GM12864 (cell line): ENCODE results near the gene PDE8B.

Experiments
- DNase-seq: peaks from one replicate; pipeline ENCODE4 v3.0.0-alpha.2; 2011; ENCODE audit warnings: low read depth
- H3K4me3 ChIP-seq: 2 replicates; pipeline ENCODE4 v1.5.1; 2011; ENCODE audit warnings: mild to moderate bottlenecking, low read depth, low read length, control low read depth
- TF ChIP-seq, protein P1 (sequence below): IDR thresholded peaks from 2 replicates; pipeline ENCODE4 v1.5.1; 2011; ENCODE audit warnings: low read depth, mild to moderate bottlenecking, moderate library complexity, low read length, control low read depth, inconsistent platforms; ENCODE audit errors: missing control alignments

Gene PDE8B

DNA sequence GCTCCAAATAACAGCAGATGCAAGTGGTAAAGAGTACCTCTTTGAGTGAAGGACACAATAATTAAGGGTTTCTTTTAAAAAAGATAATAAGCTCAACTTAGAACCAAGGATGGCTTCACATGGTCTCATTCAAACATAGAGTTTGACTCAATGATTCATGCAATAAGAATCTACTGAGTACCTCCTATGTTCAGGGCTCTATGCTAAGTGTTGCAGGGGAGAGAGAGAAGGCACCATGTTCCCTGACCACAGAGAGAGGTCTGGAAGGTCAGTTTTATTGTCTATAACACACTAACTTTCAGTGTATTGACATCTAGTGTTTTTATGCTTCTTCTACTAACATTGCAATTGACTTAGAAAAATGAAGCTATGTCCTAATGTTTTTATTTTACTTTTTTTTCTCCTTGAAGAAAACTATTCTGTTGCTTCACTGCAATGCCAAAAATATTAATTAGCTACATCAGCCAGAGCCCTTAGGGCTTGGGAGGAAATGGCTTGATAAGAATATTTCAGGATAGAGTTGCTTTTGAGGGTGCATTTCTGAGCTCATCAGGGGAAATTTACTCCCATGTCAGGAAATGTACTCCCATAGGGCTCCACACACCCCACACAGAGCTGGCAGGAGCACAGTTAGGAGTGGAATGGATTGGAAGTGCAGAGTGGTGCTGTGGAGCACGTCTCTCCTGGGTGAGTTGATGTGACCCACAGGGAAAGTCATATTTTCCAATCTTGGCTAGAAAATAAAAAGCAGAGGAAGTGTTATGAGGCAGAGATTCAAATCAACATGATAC is 106.6 kb downstream of the PDE8B start:
- no peak overlapping the region for H3K4me3 ChIP-seq
- TF ChIP-seq, protein P1, sequence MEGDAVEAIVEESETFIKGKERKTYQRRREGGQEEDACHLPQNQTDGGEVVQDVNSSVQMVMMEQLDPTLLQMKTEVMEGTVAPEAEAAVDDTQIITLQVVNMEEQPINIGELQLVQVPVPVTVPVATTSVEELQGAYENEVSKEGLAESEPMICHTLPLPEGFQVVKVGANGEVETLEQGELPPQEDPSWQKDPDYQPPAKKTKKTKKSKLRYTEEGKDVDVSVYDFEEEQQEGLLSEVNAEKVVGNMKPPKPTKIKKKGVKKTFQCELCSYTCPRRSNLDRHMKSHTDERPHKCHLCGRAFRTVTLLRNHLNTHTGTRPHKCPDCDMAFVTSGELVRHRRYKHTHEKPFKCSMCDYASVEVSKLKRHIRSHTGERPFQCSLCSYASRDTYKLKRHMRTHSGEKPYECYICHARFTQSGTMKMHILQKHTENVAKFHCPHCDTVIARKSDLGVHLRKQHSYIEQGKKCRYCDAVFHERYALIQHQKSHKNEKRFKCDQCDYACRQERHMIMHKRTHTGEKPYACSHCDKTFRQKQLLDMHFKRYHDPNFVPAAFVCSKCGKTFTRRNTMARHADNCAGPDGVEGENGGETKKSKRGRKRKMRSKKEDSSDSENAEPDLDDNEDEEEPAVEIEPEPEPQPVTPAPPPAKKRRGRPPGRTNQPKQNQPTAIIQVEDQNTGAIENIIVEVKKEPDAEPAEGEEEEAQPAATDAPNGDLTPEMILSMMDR, result no peak
- DNase-seq, result no peak

DNA sequence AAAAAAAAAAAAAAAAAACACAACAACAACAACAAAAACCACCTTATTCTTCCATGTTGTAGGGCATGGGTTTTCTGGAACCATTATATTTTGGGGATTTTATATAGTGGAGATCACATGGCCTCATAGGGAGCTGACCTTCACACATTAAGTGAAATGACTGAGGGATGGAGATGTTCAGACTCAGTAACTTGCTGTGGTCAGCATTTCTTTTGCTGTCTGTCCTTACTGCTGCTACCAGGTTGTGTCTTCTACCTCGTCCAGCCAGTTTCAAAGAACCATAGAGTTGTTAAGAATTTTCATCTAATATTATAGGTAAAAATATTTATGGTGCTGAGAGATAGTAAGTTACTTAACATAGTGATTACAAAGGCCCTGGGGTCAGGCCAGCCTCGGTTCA is 107.6 kb downstream of the PDE8B start:
- TF ChIP-seq, protein P1, result no peak
- DNase-seq, result no peak
- H3K4me3 ChIP-seq, result no peak overlapping the region

DNA sequence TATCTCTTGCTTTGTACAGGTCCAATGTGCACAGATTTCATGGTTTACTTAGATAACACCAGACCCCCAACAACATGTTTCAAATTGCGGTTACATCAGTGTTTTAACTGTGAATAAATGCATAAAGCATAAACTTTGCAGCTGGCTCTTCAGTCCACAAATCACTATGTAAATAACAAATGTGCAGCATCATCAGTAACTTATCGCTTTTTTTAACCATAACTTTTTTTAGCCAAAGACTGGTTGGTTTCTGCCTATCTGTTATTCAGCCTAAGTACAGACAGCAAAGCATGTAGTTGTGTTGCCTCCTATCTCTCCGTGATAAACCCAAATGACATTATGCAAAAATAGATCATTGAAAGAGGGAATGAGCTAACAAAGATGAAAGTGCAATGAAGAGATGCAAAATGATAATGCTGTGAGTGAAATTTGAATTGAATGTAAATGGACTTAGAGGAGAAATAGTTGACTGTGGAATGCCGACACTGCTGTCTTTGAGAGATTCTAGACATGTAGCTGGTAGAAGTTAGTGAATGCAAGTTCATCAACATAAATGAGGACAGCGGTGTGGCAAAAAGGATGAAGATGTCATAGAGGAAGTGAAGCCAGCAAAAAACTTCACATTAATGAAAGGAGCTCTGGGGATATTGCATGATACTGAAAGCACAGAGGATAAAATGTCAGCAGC is 108.8 kb downstream of the PDE8B start:
- TF ChIP-seq, protein P1, result no peak
- no peak overlapping the region for H3K4me3 ChIP-seq
- DNase-seq, result no peak

DNA sequence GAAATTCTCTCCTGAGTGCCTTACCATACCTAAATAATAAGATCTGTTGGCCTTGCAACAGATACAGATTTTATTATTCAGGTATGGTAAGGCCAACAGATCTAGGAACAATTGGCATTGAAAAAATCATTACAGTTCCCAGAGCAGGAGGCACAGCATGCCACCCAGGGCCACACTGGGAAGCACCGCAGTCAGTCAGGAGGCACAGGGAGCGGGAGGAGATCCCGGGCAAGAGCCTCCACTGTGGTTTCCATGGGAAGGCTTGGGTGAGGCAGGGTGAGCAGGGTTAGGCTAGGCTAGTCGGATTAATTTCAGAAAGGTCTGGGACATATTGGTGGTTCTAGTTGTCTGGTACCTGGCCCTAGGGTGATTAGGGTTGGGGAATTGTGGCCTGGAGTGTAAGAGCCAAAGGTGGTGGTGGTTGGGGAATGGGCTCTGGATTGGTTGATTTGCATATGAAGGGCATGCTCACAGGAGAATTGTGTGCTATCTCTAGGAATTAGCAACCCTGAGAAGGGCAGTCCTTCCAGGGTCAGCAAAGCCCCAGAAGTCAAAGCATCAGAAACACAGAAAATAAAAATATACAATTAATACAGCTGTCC is 111.4 kb downstream of the PDE8B start:
- DNase-seq, result no peak
- TF ChIP-seq, protein P1, result no peak
- H3K4me3 ChIP-seq, result no peak overlapping the region

DNA sequence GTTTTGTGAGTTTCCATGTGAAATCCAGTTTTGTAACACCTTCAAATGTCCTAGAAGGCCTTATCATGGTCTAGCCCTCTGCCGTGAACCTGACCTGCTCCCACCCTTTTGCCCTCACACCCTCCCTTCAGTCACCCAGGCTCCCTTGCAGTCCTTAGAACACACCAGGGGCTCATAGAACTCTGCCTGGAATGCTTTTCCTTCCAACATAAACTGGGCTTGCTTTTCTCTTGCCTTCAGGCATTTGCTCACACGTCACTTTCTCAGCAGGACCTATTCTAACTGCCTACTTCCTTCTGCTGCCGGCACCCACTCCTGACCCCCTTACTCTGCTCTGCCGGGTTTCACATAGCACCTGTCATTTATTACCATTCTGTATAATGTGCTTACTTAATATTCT is 111.9 kb downstream of the PDE8B start:
- DNase-seq, result no peak
- H3K4me3 ChIP-seq, result no peak overlapping the region
- TF ChIP-seq, protein P1, result no peak

DNA sequence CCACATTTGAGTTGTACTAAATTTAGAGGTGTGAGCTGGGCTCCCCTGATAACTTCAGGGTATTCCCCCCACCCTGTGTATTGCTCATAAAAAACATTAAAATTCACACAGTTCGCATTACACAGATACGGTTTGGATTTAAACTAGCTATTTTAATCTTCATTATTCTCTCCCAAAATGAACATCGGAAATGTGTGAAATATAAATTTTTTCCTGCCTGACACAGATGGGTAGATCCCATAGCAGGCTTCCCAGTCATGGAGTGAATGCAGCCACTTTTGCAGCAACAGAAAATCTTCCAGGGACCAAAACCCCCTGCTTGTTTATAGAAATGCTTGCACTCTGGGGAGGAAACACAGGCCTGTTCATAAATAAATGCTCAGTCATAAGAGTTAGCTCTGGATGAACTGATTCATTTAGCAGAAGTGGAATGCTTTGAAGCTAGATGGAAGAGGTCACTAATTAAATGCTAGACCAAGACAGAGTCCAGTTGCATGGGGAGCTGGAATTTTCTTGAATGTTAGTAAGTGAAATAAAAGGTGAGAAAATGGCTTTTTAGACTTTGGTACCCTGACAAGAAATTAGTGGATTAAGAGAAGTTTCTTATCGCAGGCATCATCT is 115.6 kb downstream of the PDE8B start:
- TF ChIP-seq, protein P1, result no peak
- no peak for DNase-seq
- H3K4me3 ChIP-seq, result no peak overlapping the region
